GM18498 (cell line): ENCODE measurements around the gene RASA3.
"Not testable (repeated sequence)": the region's sequence is repeated elsewhere in the genome, so short reads cannot be mapped to it uniquely, and the experiment has no call there.

ENCODE experiments used
- ATAC-seq: cut with Tn5 transposase; IDR thresholded peaks from one replicate; pipeline ENCODE4 v1.9.1; 2021; ENCODE audit warnings: mild to moderate bottlenecking, moderate library complexity; ENCODE audit not compliant: unreplicated experiment

The RASA3 gene

DNA sequence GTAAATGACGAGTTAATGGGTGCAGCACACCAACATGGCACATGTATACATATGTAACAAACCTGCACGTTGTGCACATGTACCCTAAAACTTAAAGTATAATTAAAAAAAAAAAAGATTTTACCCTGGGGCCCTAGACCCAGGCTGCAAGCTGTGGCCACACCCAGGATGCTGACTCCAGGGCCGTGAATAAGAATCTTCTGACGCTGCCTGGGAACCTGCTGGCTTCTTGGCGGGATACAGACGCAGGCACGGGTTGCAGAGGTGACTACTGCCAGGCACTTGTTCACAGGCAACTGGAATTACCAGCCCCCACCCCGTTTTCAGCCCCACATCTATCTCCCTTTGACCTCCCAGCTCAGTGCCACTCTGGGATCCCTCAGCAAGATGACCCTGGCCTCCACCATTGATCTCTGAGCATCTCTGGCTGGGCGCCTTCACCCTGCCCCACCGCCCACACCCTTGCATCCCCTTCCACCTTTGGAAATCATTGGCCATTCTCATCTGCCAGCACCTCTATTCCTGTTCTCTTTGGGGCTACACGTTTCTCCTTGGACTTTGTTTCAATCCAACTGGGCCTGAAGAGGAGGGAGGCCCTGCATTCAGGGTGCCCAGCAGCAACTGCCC is 25.6 kb upstream of the RASA3 start:
- ATAC-seq = no peak

DNA sequence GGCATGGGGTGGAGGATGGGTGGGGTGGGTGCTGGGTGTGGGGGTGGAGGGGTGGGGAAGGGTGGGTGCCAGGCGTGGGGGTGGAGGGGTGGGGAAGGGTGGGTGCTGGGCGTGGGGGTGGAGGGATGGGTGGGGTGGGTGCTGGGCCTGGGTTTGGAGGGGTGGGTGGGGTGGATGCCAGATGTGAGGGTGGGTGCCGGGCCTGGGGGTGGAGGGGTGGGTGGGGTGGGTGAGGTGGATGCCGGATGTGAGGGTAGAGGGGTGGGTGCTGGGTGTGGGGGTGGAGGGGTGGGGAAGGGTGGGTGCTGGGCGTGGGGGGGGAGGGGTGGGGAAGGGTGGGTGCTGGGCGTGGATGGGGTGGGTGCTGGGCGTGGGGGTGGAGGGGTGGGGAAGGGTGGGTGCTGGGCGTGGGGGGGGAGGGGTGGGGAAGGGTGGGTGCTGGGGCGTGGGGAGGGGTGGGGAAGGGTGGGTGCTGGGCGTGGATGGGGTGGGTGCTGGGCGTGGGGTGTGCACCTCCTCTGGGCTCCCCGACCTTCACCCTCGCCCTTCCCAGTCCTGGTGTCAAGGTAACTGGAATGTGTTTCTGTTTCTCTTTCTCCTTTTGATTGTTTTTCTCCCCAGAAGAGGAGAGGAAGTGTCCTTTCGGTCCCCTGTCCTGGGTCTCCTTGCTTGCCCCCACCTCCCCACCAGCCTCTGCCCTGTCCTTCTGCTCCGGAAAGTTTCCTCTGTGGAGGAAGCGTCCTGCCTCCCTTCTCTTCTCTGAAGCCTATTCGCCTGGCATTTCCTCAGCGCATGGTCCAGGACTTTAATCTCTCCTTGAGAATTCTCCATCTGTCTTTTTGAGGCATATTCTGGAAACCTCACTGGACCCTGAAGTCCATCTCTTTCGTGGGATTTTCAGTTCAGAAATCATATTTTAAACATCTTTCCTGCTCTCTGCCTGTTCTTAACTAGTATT is 23.8 kb upstream of the RASA3 start:
- ATAC-seq = no peak

DNA sequence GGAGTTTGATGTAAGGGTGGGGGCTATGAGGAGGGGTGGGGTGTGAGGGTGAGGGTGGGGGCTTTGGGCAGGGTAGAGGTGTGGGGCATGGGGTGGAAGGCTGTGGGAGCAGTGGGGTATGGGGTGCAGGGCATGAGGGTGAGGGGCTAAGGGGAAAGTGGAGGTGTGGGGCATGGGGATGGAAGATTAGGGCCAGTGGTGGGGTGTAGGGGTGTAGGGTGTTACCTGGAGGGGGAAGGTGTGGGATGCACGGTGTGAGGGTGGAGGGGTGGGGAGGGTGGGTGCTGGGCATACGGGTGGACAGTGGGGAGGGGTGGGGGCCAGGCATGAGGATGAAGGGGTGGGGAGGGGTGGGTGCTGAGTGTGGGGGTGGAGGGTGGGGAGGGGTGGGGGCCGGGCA is 22.9 kb upstream of the RASA3 start:
- no peak for ATAC-seq

DNA sequence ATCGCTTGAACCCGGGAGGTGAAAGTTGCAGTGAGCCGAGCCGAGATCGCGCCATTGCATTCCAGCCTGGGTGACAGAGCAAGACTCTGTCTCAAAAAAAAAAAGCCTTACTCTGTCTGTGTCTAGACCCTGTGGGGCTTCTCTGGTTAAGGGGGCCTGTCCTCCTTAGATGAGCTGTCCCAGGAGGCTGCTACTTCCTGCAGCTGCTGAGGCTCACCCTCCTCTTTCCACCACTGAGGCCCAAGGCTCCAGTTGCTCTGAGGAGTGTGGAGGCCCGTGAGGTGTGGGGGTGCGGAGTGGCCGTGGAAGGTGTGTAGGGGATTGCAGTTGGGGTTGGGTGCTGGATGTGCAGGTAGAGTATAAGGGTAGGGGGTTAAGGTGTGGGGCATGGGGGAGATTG is 22.1 kb upstream of the RASA3 start:
- no peak for ATAC-seq

DNA sequence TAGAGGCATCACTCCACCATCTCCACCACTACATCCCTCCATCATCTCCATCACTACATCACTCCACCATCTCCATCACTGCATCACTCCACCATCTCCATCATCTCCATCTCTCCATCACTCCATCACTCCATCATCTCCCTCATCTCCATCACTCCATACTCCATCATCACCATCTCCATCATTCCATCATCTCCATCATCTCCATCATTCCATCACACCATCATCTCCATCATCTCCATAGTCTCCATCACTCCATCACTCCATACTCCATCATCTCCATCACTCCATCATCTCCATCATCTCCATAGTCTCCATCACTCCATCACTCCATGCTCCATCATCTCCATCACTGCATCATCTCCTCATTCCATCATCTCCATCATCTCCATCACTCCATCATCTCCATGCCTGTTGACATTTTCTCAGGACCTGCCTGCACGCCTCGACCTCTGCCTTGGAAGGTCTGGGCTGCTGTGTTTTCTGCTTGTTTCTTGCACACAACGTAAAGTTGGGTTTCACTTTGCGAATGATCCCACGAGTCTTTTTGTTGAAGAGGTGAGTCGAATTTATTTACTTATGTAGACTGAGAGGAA is 21.2 kb upstream of the RASA3 start:
- ATAC-seq = no peak

DNA sequence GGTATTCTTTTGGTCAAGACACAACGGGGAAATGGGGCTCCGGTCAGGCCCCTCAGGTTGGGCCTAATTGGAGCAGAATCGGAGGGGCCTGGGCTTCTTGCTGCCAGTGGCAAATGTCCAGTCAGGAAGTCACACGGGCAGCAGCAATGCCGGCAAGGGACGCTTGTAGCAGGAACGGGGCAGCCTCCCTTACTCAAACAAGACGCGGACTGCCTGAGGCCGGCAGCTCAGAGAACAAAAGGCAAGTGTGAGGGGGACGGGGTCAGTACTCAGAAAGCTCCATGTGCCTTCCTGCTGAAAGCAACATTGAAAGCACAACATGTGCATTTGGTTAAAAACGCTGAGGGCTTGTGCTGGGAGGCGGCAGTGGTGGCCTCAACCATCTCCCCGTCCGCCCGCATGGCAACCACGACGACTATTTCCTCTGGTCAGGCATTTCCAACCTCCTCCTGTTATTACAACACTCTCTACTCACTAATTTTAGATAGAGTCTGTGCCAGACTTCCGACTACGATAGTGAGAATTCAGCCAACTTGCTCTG is 20.5 kb upstream of the RASA3 start:
- no peak for ATAC-seq

DNA sequence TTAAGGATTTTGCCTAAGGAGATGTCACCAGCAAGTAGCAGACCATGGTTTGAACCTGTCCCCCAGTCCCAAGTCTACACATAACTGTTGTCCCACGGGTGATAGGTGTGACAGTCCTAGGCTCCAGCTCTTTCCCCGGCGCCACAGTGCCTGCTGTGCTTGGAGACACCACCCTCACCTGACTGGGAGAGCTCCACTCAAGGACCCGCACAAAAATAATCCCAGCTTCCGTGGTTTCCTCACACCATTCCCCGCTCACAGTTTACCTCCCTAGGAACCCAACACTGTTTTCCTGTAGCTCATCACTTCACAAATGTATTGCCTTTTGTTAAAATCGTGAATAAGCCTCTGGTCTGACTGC is 19.8 kb upstream of the RASA3 start:
- ATAC-seq = no peak

DNA sequence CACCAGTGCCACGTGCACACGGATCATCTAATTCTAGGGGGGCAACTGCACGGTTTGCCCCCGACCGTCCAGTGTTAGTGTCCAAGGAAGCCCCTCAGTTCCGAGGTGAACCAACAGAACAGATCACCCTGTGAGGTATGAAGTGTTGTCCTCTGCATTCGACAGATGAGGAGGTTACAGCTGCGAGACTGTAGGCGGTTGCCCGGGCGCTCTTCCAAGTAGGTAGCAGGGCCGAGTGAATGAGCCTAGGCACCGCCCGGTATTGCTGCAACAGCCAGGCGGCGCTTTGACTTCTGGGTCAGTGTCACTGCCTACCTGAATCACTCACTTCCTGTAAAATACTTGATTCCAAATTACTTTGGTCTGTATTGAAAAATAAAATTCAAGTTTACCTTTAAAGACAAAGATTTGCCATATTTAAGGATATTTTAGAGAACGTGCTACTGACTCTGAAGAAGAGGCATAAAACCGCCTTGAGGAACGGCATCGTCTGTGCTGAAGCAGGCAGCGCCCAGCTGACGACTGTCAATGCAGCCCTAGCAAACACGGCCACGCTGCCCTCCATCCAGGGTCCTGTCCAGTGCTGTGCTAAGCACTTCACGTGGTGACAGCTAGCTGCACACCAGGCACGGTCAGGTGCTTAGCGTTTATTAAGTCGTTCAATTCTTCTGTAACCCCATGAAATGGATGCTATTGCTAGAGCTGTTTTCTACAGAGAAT is 19.3 kb upstream of the RASA3 start:
- ATAC-seq = no peak

DNA sequence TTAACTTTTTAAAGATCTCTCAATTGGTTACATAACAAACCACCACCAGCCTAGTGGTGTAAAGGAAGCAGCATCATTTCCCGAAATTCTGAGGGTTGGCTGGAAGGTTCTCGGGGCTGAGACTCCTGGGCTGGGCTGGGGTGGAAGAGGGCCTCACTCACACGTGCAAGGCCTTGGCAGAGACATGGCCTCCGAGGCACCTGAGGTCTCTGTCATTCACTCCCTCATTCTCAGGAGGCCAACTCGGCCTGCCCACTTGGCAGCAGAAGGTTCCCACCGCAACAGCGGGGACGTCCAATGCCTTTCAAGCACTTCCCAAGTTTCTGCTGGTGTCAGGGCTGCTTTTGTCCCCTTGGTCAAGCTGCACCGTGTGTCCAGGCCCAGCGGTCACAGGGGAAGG is 18.6 kb upstream of the RASA3 start:
- ATAC-seq = no peak

DNA sequence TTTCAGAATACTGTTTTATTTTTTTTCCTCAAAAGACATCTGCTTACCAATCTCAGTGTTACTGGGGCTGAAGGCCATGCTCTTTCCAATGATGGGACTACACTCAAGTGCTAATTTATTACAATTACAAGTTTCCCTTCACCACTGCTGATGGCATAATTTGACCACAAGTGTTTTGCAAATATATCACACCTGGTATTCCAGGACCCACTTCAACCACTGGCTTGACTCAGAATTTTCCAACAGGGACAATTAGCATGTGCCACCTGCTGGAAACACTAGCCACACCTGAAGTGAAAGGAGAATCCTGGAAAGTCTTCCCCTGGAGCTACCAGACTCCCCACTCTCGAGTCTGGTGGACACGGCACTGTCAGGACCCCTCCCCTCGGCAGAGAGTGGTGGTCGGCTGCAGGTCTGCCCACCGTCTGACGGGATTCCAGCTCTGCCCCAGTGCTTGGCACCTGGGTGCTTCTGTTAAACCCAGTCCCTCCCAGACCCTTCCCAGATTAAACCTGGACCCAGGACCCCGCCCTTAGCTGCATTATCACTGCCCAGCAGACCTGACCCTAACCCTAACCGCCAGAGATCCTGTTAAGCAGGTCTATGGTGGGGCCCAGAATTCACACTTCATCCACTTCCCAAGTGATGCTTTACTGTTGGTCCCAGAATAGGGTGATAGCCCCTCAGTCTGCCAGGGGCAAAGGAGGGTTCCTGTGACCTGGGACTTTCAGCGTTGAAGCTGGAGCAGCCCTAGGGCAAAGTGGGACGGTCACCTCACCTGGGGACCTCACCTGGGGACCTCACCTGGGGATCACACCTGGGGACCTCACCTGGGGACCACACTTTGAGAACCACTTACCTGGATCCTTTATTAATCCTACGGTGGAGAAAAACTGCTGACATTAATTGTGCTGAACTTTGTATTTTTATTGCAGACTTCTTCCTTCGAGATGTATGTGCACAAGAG is 17.6 kb upstream of the RASA3 start:
- no peak for ATAC-seq

DNA sequence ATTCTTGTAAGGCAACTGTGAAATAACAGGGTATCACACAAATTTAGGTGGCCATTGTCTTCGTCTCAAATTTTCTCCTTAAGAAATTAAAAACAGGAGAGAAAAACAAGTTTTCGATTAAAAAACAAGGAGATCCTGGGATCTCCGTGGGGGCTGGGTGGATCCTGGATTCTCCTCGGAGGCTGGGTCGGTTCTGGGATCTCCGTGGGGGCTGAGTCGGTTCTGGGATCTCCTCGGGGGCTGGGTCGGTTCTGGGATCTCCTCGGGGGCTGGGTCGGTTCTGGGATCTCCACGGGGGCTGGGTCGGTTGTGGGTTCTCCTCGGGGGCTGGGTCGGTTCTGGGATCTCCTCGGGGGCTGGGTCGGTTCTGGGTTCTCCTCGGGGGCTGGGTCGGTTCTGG is 16.5 kb upstream of the RASA3 start:
- ATAC-seq = not testable (repeated sequence)

DNA sequence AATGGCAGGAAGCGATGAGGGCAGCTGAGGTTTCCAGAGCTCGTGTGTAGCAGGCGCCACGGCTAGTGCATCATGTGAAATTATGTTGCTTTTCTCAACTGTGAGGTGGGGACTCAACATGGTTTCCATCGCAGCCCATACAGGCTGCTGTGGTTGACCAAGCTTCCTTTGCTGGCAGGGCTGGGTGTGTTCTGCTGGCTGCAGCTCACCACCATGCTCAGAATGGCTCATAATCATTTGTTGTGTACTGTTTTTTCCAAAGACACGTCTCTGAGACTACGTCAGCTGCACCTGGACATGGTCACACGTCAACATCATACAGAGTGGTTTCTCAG is 16.1 kb upstream of the RASA3 start:
- peak; percentile 91 for ATAC-seq

DNA sequence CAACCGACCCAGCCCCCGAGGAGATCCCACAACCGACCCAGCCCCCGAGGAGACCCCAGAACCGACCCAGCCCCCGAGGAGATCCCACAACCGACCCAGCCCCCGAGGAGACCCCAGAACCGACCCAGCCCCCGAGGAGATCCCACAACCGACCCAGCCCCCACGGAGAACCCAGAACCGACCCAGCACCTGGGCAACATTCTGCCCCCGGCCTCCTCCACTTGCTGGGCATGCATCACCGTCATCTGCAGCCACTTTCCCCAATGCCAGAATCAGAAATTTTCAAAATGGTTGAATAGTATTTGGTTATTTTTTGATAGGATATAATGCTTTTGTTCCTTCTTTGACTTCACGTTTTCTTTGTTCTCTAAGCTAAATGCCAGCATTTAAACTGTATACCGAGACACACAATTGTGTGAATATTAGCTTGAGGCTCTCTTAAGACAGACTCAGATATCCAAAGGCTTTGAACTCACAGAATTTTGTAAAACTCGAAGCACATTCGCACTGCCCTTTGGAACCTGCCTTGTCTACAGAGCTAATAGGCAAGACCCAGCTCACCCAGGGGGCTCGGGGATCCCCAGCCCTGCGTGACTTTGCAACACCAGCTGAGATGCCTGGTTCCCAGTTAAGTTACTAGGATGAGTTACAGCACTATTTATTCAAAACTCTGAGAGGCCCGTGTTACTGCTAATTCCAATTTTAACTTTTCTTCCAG is 15.5 kb upstream of the RASA3 start:
- peak; percentile 38 for ATAC-seq

DNA sequence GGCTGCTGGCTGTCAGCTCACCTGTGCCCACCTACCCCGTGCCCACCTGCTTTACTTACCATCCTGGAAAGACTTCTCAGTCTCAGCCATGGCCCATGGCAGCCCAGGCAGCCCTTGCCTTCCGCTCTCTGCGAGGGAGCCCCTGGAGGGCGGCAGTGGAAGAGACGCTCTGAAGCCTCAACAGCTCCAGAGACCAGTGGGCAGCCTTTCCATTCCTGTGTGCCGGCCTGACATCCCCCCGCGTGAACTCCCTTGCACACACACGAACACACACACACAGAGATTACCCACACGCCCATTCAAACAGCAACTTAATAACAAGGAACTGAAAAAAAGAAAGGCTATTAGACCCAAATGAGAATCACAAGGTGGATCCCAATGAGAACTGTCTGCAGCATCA is 14.2 kb upstream of the RASA3 start:
- ATAC-seq = no peak

DNA sequence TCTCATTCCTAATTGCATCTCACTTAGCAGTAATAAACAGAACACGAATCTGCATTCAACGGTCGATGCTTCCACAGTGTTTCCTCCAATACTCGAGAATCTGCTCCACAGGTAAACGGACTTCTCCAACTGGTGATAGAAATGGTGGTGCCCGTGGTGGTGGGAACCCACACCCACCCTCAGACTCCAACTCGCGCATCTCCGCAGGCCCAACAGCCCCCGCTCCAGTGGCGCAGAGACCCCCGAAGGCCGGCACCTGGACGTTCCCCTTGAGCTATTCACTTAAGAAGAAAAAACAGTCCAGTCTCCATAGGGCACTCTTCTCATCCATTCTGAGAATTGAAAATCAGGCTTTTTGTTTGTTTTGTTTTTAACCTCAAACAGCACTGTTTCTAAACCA is 13.8 kb upstream of the RASA3 start:
- no peak for ATAC-seq

DNA sequence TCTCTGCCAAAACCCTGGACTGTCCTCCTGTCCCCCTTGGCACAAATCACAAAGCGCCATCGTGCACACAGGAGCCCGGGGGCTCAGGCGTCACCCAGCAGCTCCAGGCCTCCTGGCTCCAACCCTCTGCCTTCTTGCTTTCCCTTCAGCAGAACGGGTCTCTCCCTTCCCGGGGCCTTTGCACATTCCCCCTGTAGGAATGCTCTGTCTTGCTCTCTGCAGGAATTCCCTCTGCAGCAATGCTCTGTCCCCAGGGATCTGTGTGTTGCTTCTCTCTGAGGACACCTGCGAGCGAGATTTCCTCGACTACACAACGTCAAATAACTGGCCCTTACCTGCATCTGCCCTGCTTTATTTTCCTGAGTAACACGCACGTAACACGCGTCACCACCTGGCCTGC is 13.3 kb upstream of the RASA3 start:
- no peak for ATAC-seq

DNA sequence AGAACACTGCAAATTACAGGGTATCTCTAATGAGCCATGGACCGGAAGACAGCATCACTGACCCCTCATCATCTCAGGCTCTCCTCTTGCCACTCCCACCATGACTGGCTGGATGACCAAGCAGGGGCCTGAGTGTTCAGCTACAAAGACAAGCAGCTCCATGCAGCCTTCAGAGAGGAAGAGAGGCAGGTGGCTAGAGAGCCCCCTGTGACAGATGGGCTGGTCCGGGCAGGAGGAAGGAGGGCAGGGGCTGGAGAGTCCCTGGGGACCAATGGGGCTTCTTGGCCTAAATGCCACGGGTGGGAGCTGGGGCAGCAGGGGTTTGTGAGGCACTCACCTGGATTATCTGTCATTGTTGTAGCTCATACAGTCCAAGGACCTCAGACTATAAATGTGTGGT is 12.8 kb upstream of the RASA3 start:
- ATAC-seq = no peak

DNA sequence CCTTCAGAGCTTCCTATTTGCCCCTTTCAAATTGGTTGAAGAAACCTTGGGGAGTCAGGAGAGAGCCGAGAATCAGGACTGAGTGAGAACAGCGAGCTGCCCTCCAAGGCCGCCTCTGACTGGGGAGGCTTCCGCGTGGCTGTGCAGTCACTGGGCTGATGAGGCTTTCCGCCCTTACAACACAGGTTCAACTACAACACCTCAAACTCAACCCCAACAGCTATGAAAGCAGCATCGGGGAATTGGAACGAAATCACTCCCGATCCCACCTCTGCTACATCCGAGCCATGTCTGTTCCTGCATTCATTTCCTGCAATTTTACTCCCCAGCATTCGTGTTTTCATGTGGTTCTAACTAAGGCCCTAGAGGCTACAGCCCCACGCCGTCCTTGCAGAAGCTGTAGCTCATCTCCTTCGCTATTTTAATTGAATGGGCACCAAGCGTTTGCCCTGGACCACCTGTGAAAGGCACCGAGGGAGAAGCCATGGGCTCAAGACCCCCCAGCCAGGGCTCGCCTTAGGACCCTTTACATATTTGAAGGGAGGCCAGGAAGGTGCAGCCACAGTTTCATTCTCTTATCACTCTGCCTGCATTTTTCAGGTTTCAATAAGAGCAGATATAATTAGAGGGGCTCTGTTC is 12.3 kb upstream of the RASA3 start:
- no peak for ATAC-seq
